DND-41 (cell line): Measurements from ENCODE around the gene CR2.

Source experiments
- ATAC-seq: fragments of 200-7000 bp; cut with Tn5 transposase; 3 replicates; pipeline ENCODE4 v1.9.1; 2021; ENCODE audit warnings: low read depth; ENCODE audit not compliant: insufficient read depth
- DNase-seq: peaks from one replicate; pipeline ENCODE4 v3.0.0-alpha.2; 2020
- H2AFZ ChIP-seq: 2 replicates; pipeline ENCODE4 v1.6.0; 2012; ENCODE audit warnings: low read depth, low read length
- H3K27ac ChIP-seq: 2 replicates; pipeline ENCODE4 v1.5.1; 2012; ENCODE audit warnings: low read length, inconsistent platforms
- H3K27me3 ChIP-seq: fragments of 200-600 bp; sonication (generic); 2 replicates; pipeline ENCODE4 v1.6.0; 2012; ENCODE audit warnings: low read length, mild to moderate bottlenecking, inconsistent platforms; ENCODE audit not compliant: insufficient read depth, poor library complexity
- H3K36me3 ChIP-seq: 2 replicates; pipeline ENCODE4 v1.5.1; 2012; ENCODE audit warnings: low read length, inconsistent platforms; ENCODE audit not compliant: insufficient read depth
- H3K4me1 ChIP-seq: 2 replicates; pipeline ENCODE4 v1.5.1; 2012; ENCODE audit warnings: mild to moderate bottlenecking, low read length; ENCODE audit not compliant: insufficient read depth
- H3K4me2 ChIP-seq: 2 replicates; pipeline ENCODE4 v1.6.0; 2012; ENCODE audit warnings: mild to moderate bottlenecking, moderate library complexity, low read length, inconsistent platforms; ENCODE audit not compliant: insufficient read depth
- H3K4me3 ChIP-seq, 2 experiments: fragments of 200-600 bp in 1 of 2; shearing (Covaris generic) in 1 of 2; 2 replicates each; pipeline ENCODE4 v1.5.1; 2012 to 2016; ENCODE audit warnings: inconsistent platforms in 2 of 2, low read length in 2 of 2, mild to moderate bottlenecking in 2 of 2, low read depth in 1 of 2, moderate library complexity in 1 of 2
- H3K79me2 ChIP-seq: 2 replicates; pipeline ENCODE4 v1.6.0; 2012; ENCODE audit warnings: low read length, inconsistent platforms; ENCODE audit not compliant: insufficient read depth
- H3K9ac ChIP-seq: 2 replicates; pipeline ENCODE4 v1.6.0; 2012; ENCODE audit warnings: low read depth, mild to moderate bottlenecking, inconsistent platforms, low read length, moderate library complexity
- H3K9me3 ChIP-seq: 2 replicates; pipeline ENCODE4 v1.5.1; 2012; ENCODE audit warnings: low read length, moderate library complexity, mild to moderate bottlenecking, inconsistent platforms; ENCODE audit not compliant: insufficient read depth, severe bottlenecking
- H4K20me1 ChIP-seq: 2 replicates; pipeline ENCODE4 v1.6.0; 2012; ENCODE audit warnings: low read length; ENCODE audit not compliant: insufficient read depth
- CTCF ChIP-seq: IDR thresholded peaks from 2 replicates; pipeline ENCODE4 v1.5.1; 2012; ENCODE audit warnings: borderline replicate concordance, low read length, moderate library complexity, mild to moderate bottlenecking; ENCODE audit not compliant: poor library complexity, severe bottlenecking; ENCODE audit errors: extremely low read depth
- EZH2 ChIP-seq: IDR thresholded peaks from 3 replicates; pipeline ENCODE4 v1.6.1; 2012; ENCODE audit warnings: borderline replicate concordance, low read depth, mild to moderate bottlenecking, moderate library complexity, low read length, inconsistent platforms; ENCODE audit not compliant: severe bottlenecking

CR2 gene

GRCh38 chr1:207407655-207408260, 46.4 kb upstream of the CR2 start:
- H4K20me1 ChIP-seq = no peaks in the 10 kb centered on the region
- no peak overlapping the region for H3K9ac ChIP-seq
- TF ChIP-seq EZH2 (no peak), CTCF (no peak)
- H3K27me3 ChIP-seq = no peaks in the 10 kb centered on the region
- DNase-seq = no peak
- ATAC-seq = no peak
- H3K4me3 ChIP-seq = no peak overlapping the region
- H3K36me3 ChIP-seq = no peaks in the 10 kb centered on the region
- H3K4me2 ChIP-seq = no peak overlapping the region
- no peaks in the 10 kb centered on the region for H3K9me3 ChIP-seq
- no peaks in the 10 kb centered on the region for H3K79me2 ChIP-seq
- no peaks in the 10 kb centered on the region for H3K4me1 ChIP-seq
- H3K27ac ChIP-seq = no peak overlapping the region
- H2AFZ ChIP-seq = no peak overlapping the region

GRCh38 chr1:207412845-207413244, 41.3 kb upstream of the CR2 start:
- Histone ChIP-seq H3K9ac (no peak overlapping the region), H4K20me1 (no peaks in the 10 kb centered on the region), H3K9me3 (no peaks in the 10 kb centered on the region), H3K4me1 (no peaks in the 10 kb centered on the region), H2AFZ (no peak overlapping the region), H3K27me3 (no peaks in the 10 kb centered on the region), H3K4me2 (no peak overlapping the region), H3K36me3 (no peaks in the 10 kb centered on the region), H3K27ac (no peak overlapping the region), H3K79me2 (no peaks in the 10 kb centered on the region), H3K4me3 (no peak overlapping the region)
- ATAC-seq (no peak), DNase-seq (no peak)
- no peak for TF ChIP-seq EZH2
- no peak for TF ChIP-seq CTCF

DNA sequence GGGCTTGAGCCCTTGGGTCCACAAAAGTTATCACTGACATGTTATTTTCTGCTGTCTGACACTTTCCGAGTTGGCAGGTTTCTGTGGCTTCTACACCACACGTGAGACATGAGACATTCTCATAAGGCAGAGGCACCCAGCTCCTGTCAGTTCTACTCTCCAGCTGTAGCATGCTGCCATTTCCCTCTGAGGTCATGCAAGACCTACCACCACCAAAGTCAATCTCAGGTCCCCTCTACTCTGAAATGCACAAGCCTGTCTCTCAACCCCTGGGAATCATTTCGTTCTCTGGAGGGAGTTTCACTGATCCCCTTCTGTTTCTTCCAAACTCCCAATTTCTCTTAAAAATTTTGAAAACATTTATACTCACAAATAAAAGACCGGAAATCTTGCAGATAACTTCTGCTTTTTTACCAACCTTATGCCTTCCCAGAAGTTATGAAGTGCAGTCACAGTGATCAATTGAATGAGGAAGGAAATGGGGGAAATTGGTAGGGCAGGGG, 39.5 kb upstream of the CR2 start:
- H4K20me1 ChIP-seq = no peaks in the 10 kb centered on the region
- DNase-seq (no peak), ATAC-seq (peak; percentile 52; the same call in 2 of the 3 replicates)
- H3K27me3 ChIP-seq = no peaks in the 10 kb centered on the region
- H3K4me1 ChIP-seq = no peaks in the 10 kb centered on the region
- H3K9ac ChIP-seq = no peak overlapping the region
- no peak overlapping the region for H3K27ac ChIP-seq
- H3K79me2 ChIP-seq = no peaks in the 10 kb centered on the region
- H3K4me2 ChIP-seq = no peak overlapping the region
- H3K4me3 ChIP-seq = no peak overlapping the region
- no peaks in the 10 kb centered on the region for H3K36me3 ChIP-seq
- H3K9me3 ChIP-seq = peaks cover 2% of the 10 kb centered on the region
- TF ChIP-seq EZH2 = no peak
- no peak overlapping the region for H2AFZ ChIP-seq

GRCh38 chr1:207417076-207417475, 37.1 kb upstream of the CR2 start:
- ATAC-seq = no peak
- H3K36me3 ChIP-seq = no peaks in the 10 kb centered on the region
- no peaks in the 10 kb centered on the region for H3K4me1 ChIP-seq
- no peak overlapping the region for H3K4me2 ChIP-seq
- no peak overlapping the region for H3K9ac ChIP-seq
- no peak overlapping the region for H2AFZ ChIP-seq
- TF ChIP-seq EZH2 (no peak), CTCF (no peak)
- no peaks in the 10 kb centered on the region for H3K27me3 ChIP-seq
- H3K9me3 ChIP-seq = peaks cover 4% of the 10 kb centered on the region
- no peak for DNase-seq
- H3K4me3 ChIP-seq = no peak overlapping the region
- no peaks in the 10 kb centered on the region for H4K20me1 ChIP-seq
- no peaks in the 10 kb centered on the region for H3K79me2 ChIP-seq
- H3K27ac ChIP-seq = no peak overlapping the region
